Pulmonary artery endothelial cell (primary cell): ENCODE data around the gene CLDN5. TPM values are rescaled to one million over a fixed set of nuclear protein-coding genes. Genes with fewer than 3 reads are reported as not detected.

Experiments
- DNase-seq: peaks from one replicate; pipeline ENCODE4 v3.0.0-alpha.2; 2011; ENCODE audit warnings: low read depth, low spot score
- total RNA-seq: library from RNA; depleted of rRNA; stranded (reverse); fragments of >200 nt; gene quantifications from 2 replicates; pipeline ENCODE4 v1.2.3, GENCODE V29; 2014

Gene CLDN5
- total RNA-seq, 1 donor from 2014 or later = 491 TPM

- no peak for DNase-seq
Observed at GRCh38 chr22:19482297-19482696, 41.9 kb downstream of the CLDN5 start.

- DNase-seq = no peak
Observed at GRCh38 chr22:19480789-19481188, 43.4 kb downstream of the CLDN5 start.

GRCh38 chr22:19480173-19480568 lies 44.0 kb downstream of the CLDN5 start:
- no peak for DNase-seq

- DNase-seq = peak; percentile 96
Observed at GRCh38 chr22:19479355-19480172, 44.6 kb downstream of the CLDN5 start, which contains the start of gene CDC45. CDC45 (plus strand) TSS chr22:19479920; CDS start chr22:19479969, 49 bp downstream.

GRCh38 chr22:19478901-19479354 lies 45.3 kb downstream of the CLDN5 start, which contains the start of gene UFD1:
UFD1 (minus strand) TSS chr22:19479193; CDS start chr22:19479085, 108 bp downstream.
- peak; percentile 15 for DNase-seq

- DNase-seq = no peak
Observed at GRCh38 chr22:19478045-19478900, 45.9 kb downstream of the CLDN5 start.

GRCh38 chr22:19477321-19478044 lies 46.7 kb downstream of the CLDN5 start:
- no peak for DNase-seq

- DNase-seq = no peak
Observed at GRCh38 chr22:19476023-19476422, 48.2 kb downstream of the CLDN5 start.

GRCh38 chr22:19473578-19473977 lies 50.6 kb downstream of the CLDN5 start:
- no peak for DNase-seq

Other genes with a start within 250 kb of the CLDN5 start
- 4.4 and 6.2 TPM in 2 replicates for gene CLTCL1, start 232.7 kb downstream of the CLDN5 start, total RNA-seq
- 22.8 and 26.1 TPM in 2 replicates for gene HIRA, start 92.7 kb downstream of the CLDN5 start, total RNA-seq
- 41.2 and 45.6 TPM in 2 replicates for gene MRPL40, start 91.9 kb downstream of the CLDN5 start, total RNA-seq
- 21.4 and 25.3 TPM in 2 replicates for gene C22orf39, start 76.7 kb downstream of the CLDN5 start, total RNA-seq
- 166 and 168 TPM in 2 replicates for gene UFD1, start 45.2 kb downstream of the CLDN5 start, total RNA-seq
- gene CDC45, start 44.5 kb downstream of the CLDN5 start, total RNA-seq = 30.7 and 50.1 TPM in 2 replicates
- 11.1 and 11.8 TPM in 2 replicates for gene SEPTIN5, start 190.1 kb upstream of the CLDN5 start, total RNA-seq
- 0.79 and 1.1 TPM in 2 replicates for gene GP1BB, start 199.1 kb upstream of the CLDN5 start, total RNA-seq
- 0.71 and 6.5 TPM in 2 replicates for gene TBX1, start 236.4 kb upstream of the CLDN5 start, total RNA-seq